Heart left ventricle (tissue), 13 donors: Measurements from ENCODE around the gene FLT4.

ENCODE experiments used
- POLR2A ChIP-seq, 2 donors: fragments of 450-650 bp; IDR thresholded peaks; one replicate each; pipeline ENCODE4 v1.6.1; 2017; ENCODE audit warnings: antibody characterized with exemption in 2 of 2, mild to moderate bottlenecking in 2 of 2, moderate library complexity in 2 of 2
- TF ChIP-seq, protein P1 (sequence below), 12 donors: fragments of 200-600 bp; sonication (generic) in 4 of 12; IDR thresholded peaks; one replicate each; pipeline versions ENCODE4 v1.5.0 to v1.8.0; 2018 to 2022; ENCODE audit warnings: antibody characterized with exemption in 12 of 12, mild to moderate bottlenecking in 5 of 12
- donor health status: ischemic (EF 13 %, LVEDD 7.1; RV severe dilation, severe dysfunction).
- donor health status: DM: no; HTN: yes; CAD: no.
- donor health status: DM: no; HTN: no; CAD: no.
- donor health status: ischemic (EF 25% LVEDD 6.9; RV normal size, moderate dysfunction).
- donor health status: ischemic (EF 25% LVEDD 5.7; RV mildly dilated, moderate dysfunction).
- donor health status: ischemic (EF 35%, LVEDD 5.7; RV mildly dilated, moderate dysfunction).
- donor health status: nonischemic (EF 11% LVEDD 7.7; RV severe dilation, severe dysfunction).
- donor health status: DM: yes; HTN: yes; CAD: no.
- donor health status: PGD.
- donor health status: ischemic (EF 29% LVEDD 5.4; RV normal size, mild dysfunction).
- donor health status: nonischemic (EF 23%, LVEDD 6.1; RV moderate dilation, normal function).

DNA sequence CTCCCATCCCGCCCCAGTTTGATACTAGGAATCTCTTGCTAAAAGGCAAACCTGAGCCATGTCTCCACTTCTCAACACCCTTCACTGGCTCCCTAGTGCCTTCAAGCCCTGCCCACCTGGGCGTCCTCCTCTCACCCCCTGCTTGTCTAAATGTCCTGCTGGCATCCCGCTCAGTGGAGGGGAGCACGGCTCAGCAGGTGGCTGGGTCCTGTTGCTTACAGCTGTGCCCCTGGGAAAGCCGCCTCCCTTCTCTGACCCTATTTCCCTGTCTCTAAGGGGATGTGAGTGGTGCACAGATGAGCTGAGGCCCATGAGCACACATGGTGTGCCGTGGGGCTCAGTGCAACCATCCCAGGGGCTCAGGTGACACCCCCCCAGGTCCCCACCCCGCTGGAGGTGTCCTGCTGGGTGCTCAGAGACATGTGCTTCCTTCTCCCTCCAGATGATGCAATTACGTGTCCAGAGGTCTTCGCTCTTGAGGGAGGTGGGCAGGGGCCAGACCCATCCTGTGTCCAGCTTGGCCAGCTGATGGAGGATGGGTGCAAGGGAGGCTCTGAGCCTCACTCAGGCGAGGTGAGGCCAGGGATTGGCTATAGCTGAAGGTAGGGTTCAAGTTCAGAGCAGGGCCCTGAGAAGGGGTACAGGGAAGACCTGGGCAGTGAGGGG, 24.1 kb downstream of the FLT4 start:
- TF ChIP-seq, protein P1, sequence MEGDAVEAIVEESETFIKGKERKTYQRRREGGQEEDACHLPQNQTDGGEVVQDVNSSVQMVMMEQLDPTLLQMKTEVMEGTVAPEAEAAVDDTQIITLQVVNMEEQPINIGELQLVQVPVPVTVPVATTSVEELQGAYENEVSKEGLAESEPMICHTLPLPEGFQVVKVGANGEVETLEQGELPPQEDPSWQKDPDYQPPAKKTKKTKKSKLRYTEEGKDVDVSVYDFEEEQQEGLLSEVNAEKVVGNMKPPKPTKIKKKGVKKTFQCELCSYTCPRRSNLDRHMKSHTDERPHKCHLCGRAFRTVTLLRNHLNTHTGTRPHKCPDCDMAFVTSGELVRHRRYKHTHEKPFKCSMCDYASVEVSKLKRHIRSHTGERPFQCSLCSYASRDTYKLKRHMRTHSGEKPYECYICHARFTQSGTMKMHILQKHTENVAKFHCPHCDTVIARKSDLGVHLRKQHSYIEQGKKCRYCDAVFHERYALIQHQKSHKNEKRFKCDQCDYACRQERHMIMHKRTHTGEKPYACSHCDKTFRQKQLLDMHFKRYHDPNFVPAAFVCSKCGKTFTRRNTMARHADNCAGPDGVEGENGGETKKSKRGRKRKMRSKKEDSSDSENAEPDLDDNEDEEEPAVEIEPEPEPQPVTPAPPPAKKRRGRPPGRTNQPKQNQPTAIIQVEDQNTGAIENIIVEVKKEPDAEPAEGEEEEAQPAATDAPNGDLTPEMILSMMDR (IDR thresholded peaks at IDR 0.05): no peak
- no peak for TF ChIP-seq POLR2A (IDR thresholded peaks at IDR 0.05)
